ENCODE results near the gene STMND1.

The STMND1 gene

GRCh38 chr6:17099401-17100059 is 2.3 kb upstream of the STMND1 start:
- no peak for DNase-seq

DNA sequence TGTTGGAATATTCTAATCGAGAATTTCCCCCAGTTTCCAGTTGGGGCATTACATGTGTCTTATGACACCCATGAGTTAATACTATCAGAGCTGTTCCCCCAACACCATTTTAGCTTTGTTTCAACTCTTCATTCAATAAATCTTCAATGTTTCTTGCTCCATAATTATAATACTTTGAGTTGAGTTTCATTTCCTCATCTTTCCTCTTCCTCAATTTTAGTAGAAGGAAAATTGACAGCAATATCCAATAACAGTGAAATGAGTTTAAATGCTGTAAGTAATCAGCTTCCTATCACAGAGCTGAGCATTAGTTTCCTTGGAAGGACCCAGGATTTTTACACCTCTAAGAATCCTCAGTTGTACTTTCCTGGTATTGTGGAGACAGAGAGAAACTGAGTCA is 1.0 kb upstream of the STMND1 start:
- DNase-seq, result no peak

- no peak for DNase-seq
These were observed 514 bp downstream of the STMND1 start for GRCh38 chr6:17102258-17102870.

- DNase-seq, result no peak
These were observed 1.9 kb downstream of the STMND1 start for GRCh38 chr6:17103715-17104114.

DNA sequence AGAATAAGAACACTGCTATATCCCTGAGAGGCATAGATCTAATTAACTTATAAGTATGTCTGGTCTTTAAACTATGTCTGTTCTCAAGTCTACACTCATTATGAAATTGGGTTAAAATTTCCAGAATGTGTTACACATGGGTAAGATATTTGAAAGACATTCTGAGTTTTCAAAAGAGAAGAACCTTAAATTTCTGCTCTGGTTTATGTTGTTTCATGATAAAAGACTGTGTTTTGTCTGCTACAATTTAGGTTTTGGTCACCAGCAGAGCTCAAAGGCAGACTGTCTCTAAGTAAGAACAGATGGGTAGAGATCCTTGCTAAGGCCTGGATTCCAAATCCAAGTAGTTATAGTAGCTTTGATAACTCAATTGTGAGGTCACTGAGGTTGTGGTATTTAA is 6.0 kb downstream of the STMND1 start:
- no peak for DNase-seq

GRCh38 chr6:17115251-17116116 is 13.6 kb downstream of the STMND1 start:
- no peak for DNase-seq

DNA sequence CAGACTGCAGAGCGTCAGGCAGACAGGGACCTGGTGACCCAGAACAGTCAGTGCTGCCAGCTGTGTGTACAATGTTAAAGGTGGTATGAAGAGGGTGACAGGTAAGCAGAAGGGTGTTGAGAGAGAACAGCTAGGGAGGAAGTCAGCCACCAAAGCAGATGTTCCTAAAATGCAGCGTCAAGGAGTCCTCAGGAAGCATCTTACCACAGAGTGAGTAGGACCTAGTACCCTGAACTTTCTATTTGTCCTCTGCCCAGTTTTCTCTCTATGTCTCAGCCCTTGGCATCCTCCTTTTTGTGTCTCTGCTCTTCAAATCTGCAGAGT is 14.2 kb downstream of the STMND1 start:
- no peak for DNase-seq

DNA sequence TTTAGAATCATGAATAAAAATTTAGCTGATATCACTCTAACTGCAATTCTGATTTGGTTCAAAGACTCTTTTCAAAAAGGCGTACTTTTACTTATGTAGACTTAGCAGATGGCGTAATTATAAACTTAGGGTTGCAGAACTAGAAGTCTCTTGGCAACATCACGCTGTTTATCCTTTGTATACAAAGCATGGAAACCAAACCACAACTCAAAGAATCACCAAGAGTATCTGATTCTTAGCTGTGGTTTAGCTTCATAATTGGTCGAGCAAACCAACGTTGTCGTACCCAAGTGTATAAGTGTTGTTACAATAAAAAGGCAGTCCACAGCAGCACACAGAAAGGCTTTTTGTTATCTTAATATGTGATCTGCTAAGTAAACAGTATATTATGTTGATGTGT is 18.2 kb downstream of the STMND1 start:
- no peak for DNase-seq

- no peak for DNase-seq
These were observed 23.6 kb downstream of the STMND1 start for GRCh38 chr6:17125407-17125806.

- no peak for DNase-seq
These were observed 28.9 kb downstream of the STMND1 start for GRCh38 chr6:17130786-17131185.

DNA sequence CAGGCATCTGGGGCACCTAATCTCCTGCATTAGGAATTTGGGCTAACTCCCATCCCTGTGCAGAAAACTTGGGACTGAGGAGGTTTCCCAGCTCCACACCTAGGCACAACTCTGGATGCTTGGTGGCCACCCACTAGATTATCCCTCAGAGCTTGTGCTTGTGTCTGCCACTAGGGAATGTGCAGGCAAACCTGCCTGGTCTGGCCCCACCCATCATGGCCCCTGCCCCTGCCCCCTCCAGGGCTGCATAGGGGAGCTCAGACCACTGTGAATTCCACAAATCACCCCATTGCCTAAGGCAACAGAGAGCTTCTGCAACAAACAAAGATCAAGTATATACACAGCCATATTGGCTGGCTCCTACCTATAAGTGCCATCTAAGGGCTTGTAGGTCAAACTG is 31.1 kb downstream of the STMND1 start:
- DNase-seq, result no peak

DNA sequence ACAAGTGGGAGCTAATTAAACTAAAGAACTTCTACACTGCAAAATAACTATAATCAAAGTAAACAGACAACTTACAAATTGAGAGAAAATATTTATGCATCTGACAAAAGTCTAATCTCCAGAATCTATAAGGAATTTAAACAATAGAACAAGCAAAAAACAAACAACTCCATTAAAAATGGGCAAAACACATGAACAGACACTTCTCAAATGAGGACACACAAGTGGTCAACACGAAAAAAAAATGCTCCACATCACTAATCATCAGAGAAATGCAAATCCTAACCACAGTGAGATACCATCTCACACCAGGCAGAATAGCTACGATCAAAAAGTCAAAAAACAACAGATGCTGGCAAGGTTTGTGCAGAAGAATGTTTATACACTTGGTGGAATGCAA is 36.2 kb downstream of the STMND1 start:
- no peak for DNase-seq

GRCh38 chr6:17144016-17144415 is 42.2 kb downstream of the STMND1 start:
- DNase-seq, result no peak

GRCh38 chr6:17149571-17149970 is 47.7 kb downstream of the STMND1 start:
- no peak for DNase-seq

DNA sequence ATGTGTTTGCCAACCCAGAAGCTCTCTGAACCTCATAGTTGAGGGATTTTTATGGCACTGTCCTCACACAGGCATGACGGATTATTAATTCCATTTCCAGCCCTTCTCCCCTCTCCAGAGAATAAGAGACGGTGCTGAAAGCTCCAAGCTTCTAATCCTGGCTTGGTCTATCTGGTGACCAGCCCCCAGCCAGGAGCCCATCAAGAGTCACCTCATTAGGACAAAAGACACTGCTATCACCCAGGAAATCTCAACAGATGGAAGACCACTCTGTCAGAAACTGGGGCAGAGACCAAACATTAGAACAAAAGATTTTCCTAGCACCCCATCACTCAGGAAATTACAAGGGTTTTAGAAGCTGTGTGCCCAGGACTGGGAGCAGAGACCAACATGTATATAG is 48.2 kb downstream of the STMND1 start:
- DNase-seq, result no peak

GRCh38 chr6:17151888-17152287 is 50.0 kb downstream of the STMND1 start:
- DNase-seq, result no peak

DNA sequence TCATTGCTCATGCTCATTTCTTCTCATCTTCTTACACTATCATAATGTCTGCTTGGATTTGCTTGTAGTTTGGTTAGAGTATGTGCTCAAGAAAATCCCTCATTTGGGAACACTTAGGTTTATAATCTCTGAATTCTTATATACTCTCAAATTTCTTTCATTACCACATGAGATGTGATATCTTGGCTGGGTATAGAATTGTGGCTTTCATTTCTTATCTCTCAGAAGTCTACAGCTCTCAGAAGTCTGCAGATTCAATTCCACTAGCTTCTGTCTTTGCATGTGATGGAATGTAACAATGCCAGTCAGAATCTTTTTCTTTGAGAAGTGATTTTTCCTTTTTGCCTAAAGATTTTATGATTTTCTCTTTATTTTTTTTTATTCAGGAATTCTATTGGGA is 50.9 kb downstream of the STMND1 start:
- DNase-seq, result no peak

GRCh38 chr6:17156112-17156921 is 54.5 kb downstream of the STMND1 start:
- DNase-seq, result peak; percentile 3

- DNase-seq, result no peak
These were observed 55.1 kb downstream of the STMND1 start for GRCh38 chr6:17156966-17157365.

- no peak for DNase-seq
These were observed 55.8 kb downstream of the STMND1 start for GRCh38 chr6:17157617-17158016.

DNA sequence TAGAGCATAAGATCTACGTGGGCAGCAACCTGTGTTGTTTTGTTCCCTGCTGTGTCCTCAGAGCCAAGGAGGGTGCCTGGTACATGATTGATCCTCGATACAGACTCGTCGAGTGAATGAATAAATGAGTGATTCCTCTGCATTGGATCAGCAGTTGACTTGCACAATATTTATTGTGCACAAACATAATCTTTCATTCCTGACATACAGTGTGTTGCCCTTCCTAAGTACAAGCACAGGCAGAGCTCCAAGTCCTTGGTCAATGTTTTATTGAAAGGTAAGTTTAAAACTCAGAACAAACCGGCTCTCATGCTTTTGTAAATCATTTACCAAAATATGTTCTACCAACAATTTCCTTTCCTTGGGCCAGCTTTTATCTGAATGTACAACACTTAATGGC is 57.4 kb downstream of the STMND1 start:
- no peak for DNase-seq

DNA sequence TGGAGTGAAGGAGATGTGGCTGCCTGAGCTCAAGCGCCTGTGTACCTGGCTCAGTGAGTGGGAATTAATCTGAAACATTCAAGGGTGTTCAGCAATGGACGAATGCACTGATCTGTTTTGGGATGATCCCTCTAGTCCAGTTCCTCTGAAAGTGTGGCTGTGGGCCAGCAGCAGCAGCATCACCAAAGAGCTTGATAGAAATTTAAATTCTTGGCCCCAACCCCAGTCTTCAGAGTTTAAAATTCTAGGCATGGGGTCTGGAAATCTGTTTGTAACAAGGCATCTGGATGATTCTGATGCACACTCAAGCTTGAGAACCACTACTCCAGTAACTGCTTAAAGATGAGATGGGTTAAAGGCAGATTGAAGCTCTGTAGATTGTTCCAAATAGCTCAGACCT is 59.2 kb downstream of the STMND1 start:
- DNase-seq, result no peak

GRCh38 chr6:17165383-17165782 is 63.5 kb downstream of the STMND1 start:
- DNase-seq, result no peak

Data from GDM1 (cell line).